ENCODE results near the gene PLAC9. TPM values are rescaled to one million over a fixed set of nuclear protein-coding genes. Genes with fewer than 3 reads are reported as not detected.

The PLAC9 gene
- total RNA-seq, 5 donors from 2014 or later (not counting 1 experiment from before 2014, with no cell fraction given): not detected

- H3K4me3 ChIP-seq (ENCODE audit: control insufficient read depth in 1 of 2, extremely low read depth in 1 of 2, low read length in 1 of 2): no peak overlapping the region
- 97% methylated on average over 3 of the region's 15 CpGs for WGBS (ENCODE audit: insufficient coverage)
- ChIA-PET CTCF (interaction anchor here in 1 of 2 donors (0.7 kb wide), 1 partner anchor 310 kb away, joined by 4 read pairs; no protein-coding TSS in a partner anchor), POLR2A (interaction anchor here in 1 of 2 donors (0.6 kb wide), 1 partner anchor 467 kb away, joined by 6 read pairs; no protein-coding TSS in a partner anchor)
- Mint-ChIP-seq H3K9me3 (peaks cover 0 to 4% (median 0%) of the 10 kb centered on the region in 3 donors), H3K4me3 (no peak overlapping the region), H3K4me1 (peaks cover 0 to 23% (median 17%) of the 10 kb centered on the region in 3 donors), H3K27ac (no peak overlapping the region), H3K36me3 (peaks cover 7% of the 10 kb centered on the region), H3K27me3 (peaks cover 5 to 8% of the 10 kb centered on the region in 2 donors)
- no peak for ATAC-seq (replicated peaks in 1 of 4)
- peaks cover 0 to 3% of the 10 kb centered on the region in 2 experiments for H3K27me3 ChIP-seq (replicated peaks in 1 of 2; ENCODE audit: control insufficient read depth in 2 of 2, extremely low read depth in 1 of 2, insufficient read depth in 2 of 2, low read length in 1 of 2)
- no peaks in the 10 kb centered on the region for H3K36me3 ChIP-seq (ENCODE audit: control insufficient read depth in 2 of 2, extremely low read depth in 1 of 2, insufficient read depth in 1 of 2, low read length in 1 of 2)
- H3K9me3 ChIP-seq: no peaks in the 10 kb centered on the region
- peaks cover 0 to 4% of the 10 kb centered on the region in 2 experiments for H3K4me1 ChIP-seq (ENCODE audit: control insufficient read depth in 1 of 2, extremely low read depth in 1 of 2, insufficient read depth in 2 of 2, low read length in 2 of 2)
- DNase-seq: no peak
- no peak overlapping the region for H3K27ac ChIP-seq (ENCODE audit: low read length)
Observed at GRCh38 chr10:80100861-80101695, 31.5 kb upstream of the PLAC9 start.

GRCh38 chr10:80104066-80104926 lies 28.2 kb upstream of the PLAC9 start:
- POLR2A ChIA-PET: interaction anchor here in 1 of 2 donors (1.2 kb wide), 1 partner anchor 26 kb away, joined by 4 read pairs; the partner anchor contains the start of gene TMEM254
- H3K36me3 ChIP-seq (ENCODE audit: control insufficient read depth in 2 of 2, extremely low read depth in 1 of 2, insufficient read depth in 1 of 2, low read length in 1 of 2): no peaks in the 10 kb centered on the region
- peak in 5 of 35 experiments; percentile 8 to 44 (median 18) for DNase-seq

GRCh38 chr10:80108576-80109239 lies 23.8 kb upstream of the PLAC9 start:
- peaks cover 0 to 23% (median 10%) of the 10 kb centered on the region in 3 donors for H3K9me3 Mint-ChIP-seq
- H3K27ac Mint-ChIP-seq: no peak overlapping the region
- no peak for DNase-seq
- H3K4me3 ChIP-seq (ENCODE audit: control insufficient read depth in 1 of 2, extremely low read depth in 1 of 2, low read length in 1 of 2): peak overlapping the region in 1 of 2 donors; percentile 6
- ATAC-seq (replicated peaks in 1 of 4): no peak
- ChIA-PET CTCF (no interaction called here), POLR2A (no interaction called here)
- no peaks in the 10 kb centered on the region for H3K36me3 ChIP-seq (ENCODE audit: control insufficient read depth in 2 of 2, extremely low read depth in 1 of 2, insufficient read depth in 1 of 2, low read length in 1 of 2)
- no peaks in the 10 kb centered on the region for H3K36me3 Mint-ChIP-seq
- no peaks in the 10 kb centered on the region for H3K27me3 Mint-ChIP-seq
- no peak overlapping the region for H3K4me3 Mint-ChIP-seq
- WGBS (ENCODE audit: insufficient coverage): 82% methylated on average over 6 of the region's 8 CpGs
- H3K27ac ChIP-seq (ENCODE audit: low read length): no peak overlapping the region
- no peaks in the 10 kb centered on the region for H3K27me3 ChIP-seq (replicated peaks in 1 of 2; ENCODE audit: control insufficient read depth in 2 of 2, extremely low read depth in 1 of 2, insufficient read depth in 2 of 2, low read length in 1 of 2)
- peaks cover 0 to 24% (median 19%) of the 10 kb centered on the region in 3 donors for H3K4me1 Mint-ChIP-seq
- peaks cover 0 to 7% of the 10 kb centered on the region in 2 experiments for H3K4me1 ChIP-seq (ENCODE audit: control insufficient read depth in 1 of 2, extremely low read depth in 1 of 2, insufficient read depth in 2 of 2, low read length in 2 of 2)
- no peaks in the 10 kb centered on the region for H3K9me3 ChIP-seq

More at GRCh38 chr10:80104066-80104926, 28.2 kb upstream of the PLAC9 start:
- Histone ChIP-seq H3K9me3 (no peaks in the 10 kb centered on the region), H3K4me3 (ENCODE audit: control insufficient read depth in 1 of 2, extremely low read depth in 1 of 2, low read length in 1 of 2) (no peak overlapping the region), H3K4me1 (ENCODE audit: control insufficient read depth in 1 of 2, extremely low read depth in 1 of 2, insufficient read depth in 2 of 2, low read length in 2 of 2) (peaks cover 0 to 4% of the 10 kb centered on the region in 2 experiments), H3K27ac (ENCODE audit: low read length) (peak overlapping the region; percentile 9), H3K27me3 (replicated peaks in 1 of 2; ENCODE audit: control insufficient read depth in 2 of 2, extremely low read depth in 1 of 2, insufficient read depth in 2 of 2, low read length in 1 of 2) (peaks cover 0 to 3% of the 10 kb centered on the region in 2 experiments)
- Mint-ChIP-seq H3K27ac (peak overlapping the region in 1 of 2 donors; percentile 11), H3K36me3 (no peaks in the 10 kb centered on the region), H3K4me1 (peaks cover 0 to 23% (median 17%) of the 10 kb centered on the region in 3 donors), H3K27me3 (no peaks in the 10 kb centered on the region), H3K4me3 (no peak overlapping the region), H3K9me3 (peaks cover 0 to 17% (median 10%) of the 10 kb centered on the region in 3 donors)
- CTCF ChIA-PET: interaction anchor here in 1 of 2 donors (0.6 to 1.4 kb wide), 2 partner anchors 84 to 317 kb away, joined by 4 read pairs; no protein-coding TSS in a partner anchor
- 53% methylated on average over 4 of the region's 10 CpGs for WGBS (ENCODE audit: insufficient coverage)
- peak; percentile 43 to 91 (median 64) for ATAC-seq (replicated peaks in 1 of 4)

GRCh38 chr10:80110986-80111385 lies 21.5 kb upstream of the PLAC9 start:
- H3K4me3 Mint-ChIP-seq: no peak overlapping the region

GRCh38 chr10:80118669-80119068 lies 13.9 kb upstream of the PLAC9 start:
- ChIA-PET CTCF (interaction anchor here in 1 of 2 donors (0.6 kb wide), 1 partner anchor 1082 kb away, joined by 4 read pairs; no protein-coding TSS in a partner anchor), POLR2A (interaction anchor here in 1 of 2 donors (0.7 kb wide), 2 partner anchors 22 to 302 kb away, joined by 4 to 6 read pairs; no protein-coding TSS in a partner anchor)
- no peaks in the 10 kb centered on the region for H3K4me1 Mint-ChIP-seq
- H3K27me3 Mint-ChIP-seq: peaks cover 0 to 11% of the 10 kb centered on the region in 2 donors
- H3K9me3 ChIP-seq: no peaks in the 10 kb centered on the region
- no peaks in the 10 kb centered on the region for H3K4me1 ChIP-seq (ENCODE audit: control insufficient read depth in 1 of 2, extremely low read depth in 1 of 2, insufficient read depth in 2 of 2, low read length in 2 of 2)
- H3K27me3 ChIP-seq (replicated peaks in 1 of 2; ENCODE audit: control insufficient read depth in 2 of 2, extremely low read depth in 1 of 2, insufficient read depth in 2 of 2, low read length in 1 of 2): no peaks in the 10 kb centered on the region
- no peak for DNase-seq
- no peak overlapping the region for H3K27ac ChIP-seq (ENCODE audit: low read length)
- ATAC-seq (replicated peaks in 1 of 4): no peak
- H3K36me3 ChIP-seq (ENCODE audit: control insufficient read depth in 2 of 2, extremely low read depth in 1 of 2, insufficient read depth in 1 of 2, low read length in 1 of 2): no peaks in the 10 kb centered on the region
- no peak overlapping the region for H3K4me3 ChIP-seq (ENCODE audit: control insufficient read depth in 1 of 2, extremely low read depth in 1 of 2, low read length in 1 of 2)
- no peak overlapping the region for H3K27ac Mint-ChIP-seq
- H3K36me3 Mint-ChIP-seq: no peaks in the 10 kb centered on the region
- H3K4me3 Mint-ChIP-seq: no peak overlapping the region
- 100% methylated on average over 1 of the region's 4 CpGs for WGBS (ENCODE audit: insufficient coverage)
- H3K9me3 Mint-ChIP-seq: no peaks in the 10 kb centered on the region

More at GRCh38 chr10:80110986-80111385, 21.5 kb upstream of the PLAC9 start:
- no peak overlapping the region for H3K27ac Mint-ChIP-seq
- no CpG with 5 or more reads among the region's 1 CpG for WGBS (ENCODE audit: insufficient coverage)
- no peaks in the 10 kb centered on the region for H3K27me3 ChIP-seq (replicated peaks in 1 of 2; ENCODE audit: control insufficient read depth in 2 of 2, extremely low read depth in 1 of 2, insufficient read depth in 2 of 2, low read length in 1 of 2)
- peaks cover 0 to 3% of the 10 kb centered on the region in 2 experiments for H3K4me1 ChIP-seq (ENCODE audit: control insufficient read depth in 1 of 2, extremely low read depth in 1 of 2, insufficient read depth in 2 of 2, low read length in 2 of 2)
- no peak for ATAC-seq (replicated peaks in 1 of 4)
- H3K4me1 Mint-ChIP-seq: peaks cover 0 to 7% (median 3%) of the 10 kb centered on the region in 3 donors
- peaks cover 0 to 23% (median 10%) of the 10 kb centered on the region in 3 donors for H3K9me3 Mint-ChIP-seq
- DNase-seq: no peak
- no peaks in the 10 kb centered on the region for H3K36me3 Mint-ChIP-seq
- no peaks in the 10 kb centered on the region for H3K9me3 ChIP-seq
- no peaks in the 10 kb centered on the region for H3K36me3 ChIP-seq (ENCODE audit: control insufficient read depth in 2 of 2, extremely low read depth in 1 of 2, insufficient read depth in 1 of 2, low read length in 1 of 2)
- CTCF ChIA-PET: no interaction called here
- POLR2A ChIA-PET: no interaction called here
- no peak overlapping the region for H3K27ac ChIP-seq (ENCODE audit: low read length)
- H3K4me3 ChIP-seq (ENCODE audit: control insufficient read depth in 1 of 2, extremely low read depth in 1 of 2, low read length in 1 of 2): no peak overlapping the region
- H3K27me3 Mint-ChIP-seq: no peaks in the 10 kb centered on the region
